ENCODE data around the gene ZNF772.

The ZNF772 gene

GRCh38 chr19:57438925-57439324, 38.4 kb downstream of the ZNF772 start:
- Histone ChIP-seq H3K4me3 (no peak overlapping the region), H3K9ac (ENCODE audit: insufficient read length) (no peak overlapping the region), H3K9me3 (ENCODE audit: low read depth, low read length) (0 out of 2 replicates have a peak, but pooled peaks cover 6% of the 10 kb centered on the region), H3K36me3 (ENCODE audit: insufficient read depth, low read length) (peaks cover 62% of the 10 kb centered on the region), H3K27ac (no peak overlapping the region)
- no peak for DNase-seq (ENCODE audit: low read depth, low spot score)
- TF ChIP-seq POLR2AphosphoS5 (IDR thresholded peaks at IDR 0.05; ENCODE audit: borderline replicate concordance, low read depth, low read length) = no peak
- no peak for TF ChIP-seq FOXP2 (optimal IDR thresholded peaks at IDR 0.05; ENCODE audit: control extremely low read depth, extremely low read length, insufficient read depth)

GRCh38 chr19:57437931-57438330, 39.4 kb downstream of the ZNF772 start:
- Histone ChIP-seq H3K27ac (no peak overlapping the region), H3K4me3 (no peak overlapping the region), H3K9me3 (ENCODE audit: low read depth, low read length) (0 out of 2 replicates have a peak, but pooled peaks cover 6% of the 10 kb centered on the region), H3K36me3 (ENCODE audit: insufficient read depth, low read length) (peaks cover 52% of the 10 kb centered on the region), H3K9ac (ENCODE audit: insufficient read length) (no peak overlapping the region)
- no peak for TF ChIP-seq FOXP2 (optimal IDR thresholded peaks at IDR 0.05; ENCODE audit: control extremely low read depth, extremely low read length, insufficient read depth)
- no peak for TF ChIP-seq EZH2 (IDR thresholded peaks at IDR 0.05)
- TF ChIP-seq POLR2AphosphoS5 (IDR thresholded peaks at IDR 0.05; ENCODE audit: borderline replicate concordance, low read depth, low read length) = no peak
- DNase-seq (ENCODE audit: low read depth, low spot score) = no peak

- Histone ChIP-seq H3K9me3 (ENCODE audit: low read depth, low read length) (0 out of 2 replicates have a peak, but pooled peaks cover 6% of the 10 kb centered on the region), H3K36me3 (ENCODE audit: insufficient read depth, low read length) (peaks cover 36% of the 10 kb centered on the region), H3K4me3 (peak overlapping the region; percentile 96), H3K9ac (ENCODE audit: insufficient read length) (peak overlapping the region; percentile 91), H3K27ac (no peak overlapping the region)
- no peak for DNase-seq (ENCODE audit: low read depth, low spot score)
- TF ChIP-seq POLR2AphosphoS5 (IDR thresholded peaks at IDR 0.05; ENCODE audit: borderline replicate concordance, low read depth, low read length) (no peak), EZH2 (IDR thresholded peaks at IDR 0.05) (no peak), FOXP2 (optimal IDR thresholded peaks at IDR 0.05; ENCODE audit: control extremely low read depth, extremely low read length, insufficient read depth) (no peak)
These were observed 40.9 kb downstream of the ZNF772 start for GRCh38 chr19:57436417-57436816.

- TF ChIP-seq POLR2AphosphoS5 (IDR thresholded peaks at IDR 0.05; ENCODE audit: borderline replicate concordance, low read depth, low read length) (peak; percentile 88), EZH2 (IDR thresholded peaks at IDR 0.05) (no peak)
- peak within 1 kb of the TSS; percentile 96 for H3K4me3 ChIP-seq
- peaks cover 34% of the 10 kb centered on the region for H3K36me3 ChIP-seq (ENCODE audit: insufficient read depth, low read length)
- H3K9me3 ChIP-seq (ENCODE audit: low read depth, low read length) = 0 out of 2 replicates have a peak, but pooled peaks cover 6% of the 10 kb centered on the region
- peak; percentile 95 for DNase-seq (ENCODE audit: low read depth, low spot score)
- H3K27ac ChIP-seq = peak within 1 kb of the TSS; percentile 49; the same call in 1 of the 2 replicates
- peak within 1 kb of the TSS; percentile 91 for H3K9ac ChIP-seq (ENCODE audit: insufficient read length)
These were observed 42.0 kb downstream of the ZNF772 start, which contains the start of gene ZNF749 for GRCh38 chr19:57435062-57435978. Gene ZNF749 (plus strand): TSS chr19:57435325. CDS start chr19:57435579, 254 bp downstream.

GRCh38 chr19:57434386-57435061, 42.8 kb downstream of the ZNF772 start:
- H3K9me3 ChIP-seq (ENCODE audit: low read depth, low read length) = 0 out of 2 replicates have a peak, but pooled peaks cover 6% of the 10 kb centered on the region
- no peak for TF ChIP-seq FOXP2 (optimal IDR thresholded peaks at IDR 0.05; ENCODE audit: control extremely low read depth, extremely low read length, insufficient read depth)
- no peak for TF ChIP-seq EZH2 (IDR thresholded peaks at IDR 0.05)
- no peak for TF ChIP-seq POLR2AphosphoS5 (IDR thresholded peaks at IDR 0.05; ENCODE audit: borderline replicate concordance, low read depth, low read length)
- peak overlapping the region; percentile 49; the same call in 1 of the 2 replicates for H3K27ac ChIP-seq
- H3K36me3 ChIP-seq (ENCODE audit: insufficient read depth, low read length) = peaks cover 29% of the 10 kb centered on the region
- peak overlapping the region; percentile 72 for H3K9ac ChIP-seq (ENCODE audit: insufficient read length)
- H3K4me3 ChIP-seq = peak overlapping the region; percentile 96
- no peak for DNase-seq (ENCODE audit: low read depth, low spot score)

- no peak overlapping the region for H3K9ac ChIP-seq (ENCODE audit: insufficient read length)
- H3K27ac ChIP-seq = no peak overlapping the region
- no peak overlapping the region for H3K4me3 ChIP-seq
- no peak for DNase-seq (ENCODE audit: low read depth, low spot score)
- TF ChIP-seq FOXP2 (optimal IDR thresholded peaks at IDR 0.05; ENCODE audit: control extremely low read depth, extremely low read length, insufficient read depth) (no peak), EZH2 (IDR thresholded peaks at IDR 0.05) (no peak)
- peaks cover 50% of the 10 kb centered on the region for H3K36me3 ChIP-seq (ENCODE audit: insufficient read depth, low read length)
- peaks cover 8% of the 10 kb centered on the region; the same call in 1 of the 2 replicates for H3K9me3 ChIP-seq (ENCODE audit: low read depth, low read length)
These were observed 56.3 kb downstream of the ZNF772 start for GRCh38 chr19:57421037-57421436.

GRCh38 chr19:57419439-57419838, 57.9 kb downstream of the ZNF772 start:
- H3K4me3 ChIP-seq = no peak overlapping the region
- peaks cover 8% of the 10 kb centered on the region; the same call in 1 of the 2 replicates for H3K9me3 ChIP-seq (ENCODE audit: low read depth, low read length)
- DNase-seq (ENCODE audit: low read depth, low spot score) = no peak
- H3K36me3 ChIP-seq (ENCODE audit: insufficient read depth, low read length) = peaks cover 63% of the 10 kb centered on the region
- TF ChIP-seq POLR2AphosphoS5 (IDR thresholded peaks at IDR 0.05; ENCODE audit: borderline replicate concordance, low read depth, low read length) = no peak
- H3K27ac ChIP-seq = no peak overlapping the region
- H3K9ac ChIP-seq (ENCODE audit: insufficient read length) = no peak overlapping the region
